Gastrocnemius medialis (tissue), 4 donors: ENCODE data around the gene ITPR1. TPM values are rescaled to one million over a fixed set of nuclear protein-coding genes. Genes with fewer than 3 reads are reported as not detected.
A peak's percentile ranks its signal among the peaks of the same experiment; 100 is the strongest.

Experiments
- ATAC-seq, 2 donors: fragments of 150-250 bp; one replicate each; pipeline ENCODE4 v1.9.1; 2016
- DNase-seq, 2 donors: peaks; one replicate each; pipeline ENCODE4 v3.0.0-alpha.2; 2019
- H3K27ac ChIP-seq, 4 donors: fragments of 200-600 bp; sonication (generic); 1 replicate in 1 of 4; 2 replicates in 3 of 4; pipeline ENCODE4 v1.5.1; 2016 to 2018; ENCODE audit warnings: mild to moderate bottlenecking in 2 of 4, moderate library complexity in 1 of 4
- H3K27me3 ChIP-seq, 3 donors: fragments of 200-600 bp; sonication (generic) in 2 of 3; 1 replicate in 1 of 3; 2 replicates in 2 of 3; pipeline versions ENCODE4 v1.5.1 to v1.6.0; 2016 to 2019; ENCODE audit warnings: mild to moderate bottlenecking in 1 of 3, moderate library complexity in 1 of 3
- H3K36me3 ChIP-seq, 2 donors: fragments of 200-600 bp; sonication (generic) in 1 of 2; one replicate each; pipeline ENCODE4 v1.5.1; 2017 to 2018
- H3K4me1 ChIP-seq, 2 donors: fragments of 200-600 bp; sonication (generic) in 1 of 2; one replicate each; pipeline ENCODE4 v1.5.1; 2016 to 2017; ENCODE audit warnings: mild to moderate bottlenecking in 2 of 2
- H3K4me3 ChIP-seq, 4 donors: fragments of 200-600 bp; sonication (generic) in 3 of 4; 1 replicate in 1 of 4; 2 replicates in 3 of 4; pipeline ENCODE4 v1.5.1; 2016 to 2019; ENCODE audit warnings: mild to moderate bottlenecking in 2 of 4
- H3K9me3 ChIP-seq, 3 donors: fragments of 200-600 bp; sonication (generic) in 2 of 3; 1 replicate in 1 of 3; 2 replicates in 2 of 3; pipeline ENCODE4 v1.5.1; 2016 to 2019
- POLR2A ChIP-seq, 2 donors: fragments of 450-650 bp; IDR thresholded peaks; one replicate each; pipeline ENCODE4 v1.6.1; 2017; ENCODE audit warnings: antibody characterized with exemption in 2 of 2, mild to moderate bottlenecking in 2 of 2, moderate library complexity in 2 of 2
- in situ Hi-C, 4 donors: fragments of 200-750 bp; cut with MboI; loops; one replicate each; pipeline versions ENCODE4 v1.15.0 to v1.8.0; 2017; ENCODE audit warnings: low sequenced_read_pairs in 4 of 4
- intact Hi-C: fragments of 100-400 bp; cut with DNase I; formaldehyde crosslinking; loops from one replicate; pipeline ENCODE4 v1.15.1; 2023; ENCODE audit warnings: low total_unique reads
- total RNA-seq, 4 donors: library from RNA; depleted of rRNA; stranded (reverse); fragments of >200 nt; gene quantifications; one replicate each; pipeline versions ENCODE4 v1.1.0 to v1.2.3, GENCODE V29; 2016
- TF ChIP-seq, protein P1 (sequence below), 5 experiments: fragments of 450-650 bp in 3 of 5; fragments of 200-600 bp in 2 of 5; sonication (generic) in 2 of 5; IDR thresholded peaks in 4 of 5; conservative IDR thresholded peaks in 1 of 5; 1 replicate in 4 of 5; 2 replicates in 1 of 5; pipeline ENCODE4 v1.5.1; 2016 to 2019; ENCODE audit warnings: antibody characterized with exemption in 5 of 5, mild to moderate bottlenecking in 3 of 5, moderate library complexity in 3 of 5

Gene ITPR1
- total RNA-seq, 4 donors from 2014 or later: 5.5 to 21.7 (median 11.3) TPM

DNA sequence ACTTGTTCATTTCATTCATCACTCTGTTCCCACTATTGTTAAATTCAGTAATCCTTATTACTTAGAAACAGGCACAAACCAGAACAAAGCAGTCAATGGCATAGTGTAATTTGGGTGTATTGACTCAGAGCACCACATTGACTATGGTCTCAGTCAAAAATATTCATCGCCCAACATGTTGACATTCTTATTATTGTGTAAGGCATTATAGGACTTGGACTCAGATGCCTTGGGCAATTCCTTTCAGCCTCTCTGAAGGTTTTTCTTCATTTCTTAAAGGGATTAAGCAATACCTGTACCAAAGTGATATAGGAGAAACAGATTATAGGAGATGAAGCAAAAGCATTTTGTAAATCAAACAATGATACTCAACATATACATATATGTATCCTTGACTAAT is 371.4 kb downstream of the ITPR1 start:
- ATAC-seq: no peak
- Histone ChIP-seq H3K27me3 (no peaks in the 10 kb centered on the region), H3K36me3 (no peaks in the 10 kb centered on the region), H3K9me3 (no peaks in the 10 kb centered on the region), H3K4me3 (no peak overlapping the region), H3K27ac (no peak overlapping the region), H3K4me1 (peaks cover 16% of the 10 kb centered on the region in 2 donors)
- intact Hi-C loops (no loop called here), in situ Hi-C loops (no loop called here)
- DNase-seq: no peak
- no peak for TF ChIP-seq POLR2A (IDR thresholded peaks at IDR 0.05)
- TF ChIP-seq, protein P1, sequence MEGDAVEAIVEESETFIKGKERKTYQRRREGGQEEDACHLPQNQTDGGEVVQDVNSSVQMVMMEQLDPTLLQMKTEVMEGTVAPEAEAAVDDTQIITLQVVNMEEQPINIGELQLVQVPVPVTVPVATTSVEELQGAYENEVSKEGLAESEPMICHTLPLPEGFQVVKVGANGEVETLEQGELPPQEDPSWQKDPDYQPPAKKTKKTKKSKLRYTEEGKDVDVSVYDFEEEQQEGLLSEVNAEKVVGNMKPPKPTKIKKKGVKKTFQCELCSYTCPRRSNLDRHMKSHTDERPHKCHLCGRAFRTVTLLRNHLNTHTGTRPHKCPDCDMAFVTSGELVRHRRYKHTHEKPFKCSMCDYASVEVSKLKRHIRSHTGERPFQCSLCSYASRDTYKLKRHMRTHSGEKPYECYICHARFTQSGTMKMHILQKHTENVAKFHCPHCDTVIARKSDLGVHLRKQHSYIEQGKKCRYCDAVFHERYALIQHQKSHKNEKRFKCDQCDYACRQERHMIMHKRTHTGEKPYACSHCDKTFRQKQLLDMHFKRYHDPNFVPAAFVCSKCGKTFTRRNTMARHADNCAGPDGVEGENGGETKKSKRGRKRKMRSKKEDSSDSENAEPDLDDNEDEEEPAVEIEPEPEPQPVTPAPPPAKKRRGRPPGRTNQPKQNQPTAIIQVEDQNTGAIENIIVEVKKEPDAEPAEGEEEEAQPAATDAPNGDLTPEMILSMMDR (IDR thresholded peaks at IDR 0.05 in 4 of 5, conservative IDR thresholded peaks at IDR 0.05 in 1 of 5): no peak

DNA sequence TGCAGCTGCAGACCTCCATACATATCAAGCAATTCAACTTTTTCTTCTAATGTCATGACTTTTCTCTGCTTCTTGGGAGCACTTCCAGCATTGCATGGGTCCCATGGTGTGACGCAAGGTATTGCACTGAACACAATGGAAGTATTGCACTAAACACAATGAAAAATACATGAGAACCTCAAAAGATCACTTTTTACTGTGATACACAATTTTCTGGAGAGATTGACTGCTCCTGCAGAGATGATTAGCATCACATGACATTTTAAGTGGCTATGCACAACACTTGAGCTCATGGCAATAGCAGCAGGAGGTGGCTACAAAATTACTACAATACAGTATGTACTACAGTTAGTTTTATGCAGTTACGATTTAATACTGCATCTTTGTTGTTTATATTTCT is 372.6 kb downstream of the ITPR1 start:
- in situ Hi-C loops: no loop called here
- Histone ChIP-seq H3K27ac (no peak overlapping the region), H3K36me3 (no peaks in the 10 kb centered on the region), H3K9me3 (no peaks in the 10 kb centered on the region), H3K27me3 (no peaks in the 10 kb centered on the region), H3K4me3 (no peak overlapping the region), H3K4me1 (peaks cover 16% of the 10 kb centered on the region in 2 donors)
- intact Hi-C loops: no loop called here
- ATAC-seq (no peak), DNase-seq (no peak)
- TF ChIP-seq POLR2A (IDR thresholded peaks at IDR 0.05): no peak
- TF ChIP-seq, protein P1 (IDR thresholded peaks at IDR 0.05 in 4 of 5, conservative IDR thresholded peaks at IDR 0.05 in 1 of 5): no peak

DNA sequence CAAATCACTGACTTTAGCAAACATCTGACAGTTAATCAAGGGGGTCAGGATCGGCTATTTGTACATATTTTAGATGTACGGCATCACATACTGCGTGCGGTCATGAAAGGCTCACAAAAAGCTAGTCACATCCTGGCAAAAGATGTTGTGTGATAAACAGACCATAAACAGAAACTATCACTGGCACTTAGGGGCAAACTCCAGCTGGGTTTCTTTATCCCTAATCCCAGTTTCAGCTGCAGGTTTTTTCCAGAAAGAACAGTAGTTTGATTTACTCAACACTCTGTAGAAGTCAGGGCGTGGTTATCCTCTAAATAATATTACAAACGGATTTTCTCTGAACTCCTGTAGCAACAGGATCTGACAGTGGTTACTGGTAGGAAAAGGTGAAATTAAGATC is 373.7 kb downstream of the ITPR1 start:
- in situ Hi-C loops (no loop called here), intact Hi-C loops (no loop called here)
- H3K27ac ChIP-seq: peak overlapping the region; percentile 95 to 99 (median 97)
- no peak for ATAC-seq
- peak in 1 of 2 donors; percentile 26 for DNase-seq
- H3K4me3 ChIP-seq: peak overlapping the region in 3 of 4 donors; percentile 58 to 78 (median 59)
- peaks cover 16% of the 10 kb centered on the region in 2 donors for H3K4me1 ChIP-seq
- TF ChIP-seq POLR2A (IDR thresholded peaks at IDR 0.05): no peak
- TF ChIP-seq, protein P1 (IDR thresholded peaks at IDR 0.05 in 4 of 5, conservative IDR thresholded peaks at IDR 0.05 in 1 of 5): no peak
- H3K36me3 ChIP-seq: no peaks in the 10 kb centered on the region
- no peaks in the 10 kb centered on the region for H3K9me3 ChIP-seq
- H3K27me3 ChIP-seq: no peaks in the 10 kb centered on the region

DNA sequence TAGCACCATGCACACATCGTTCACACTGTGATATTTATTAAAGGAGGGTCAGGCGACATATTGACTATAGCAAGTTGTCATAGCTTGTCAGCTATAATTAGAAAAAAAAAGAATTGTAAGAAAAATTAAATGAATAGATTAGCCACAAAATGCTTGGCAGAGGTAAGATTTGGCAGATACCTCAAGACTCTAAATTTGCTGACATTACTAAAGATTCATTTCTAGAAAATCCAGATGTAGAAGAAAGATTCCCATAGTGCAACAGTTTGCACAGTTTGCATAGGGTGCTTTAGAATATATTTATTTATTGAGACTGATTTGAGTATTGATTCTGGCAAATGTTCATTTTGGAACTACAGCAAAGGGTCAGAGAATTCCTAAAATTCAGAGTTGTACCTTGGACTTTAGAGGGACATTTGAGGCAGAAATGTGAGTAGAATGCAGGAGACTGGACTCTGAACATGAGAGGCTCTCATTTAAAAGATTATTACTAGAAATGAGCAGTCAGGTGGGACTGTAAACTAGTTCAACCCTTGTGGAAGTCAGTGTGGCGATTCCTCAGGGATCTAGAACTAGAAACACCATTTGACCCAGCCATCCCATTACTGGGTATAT is 384.1 kb downstream of the ITPR1 start:
- ATAC-seq: no peak
- in situ Hi-C loops: no loop called here

More for the DNA sequence above, 384.1 kb downstream of the ITPR1 start:
- no peaks in the 10 kb centered on the region for H3K9me3 ChIP-seq
- H3K36me3 ChIP-seq: no peaks in the 10 kb centered on the region
- TF ChIP-seq, protein P1 (IDR thresholded peaks at IDR 0.05 in 4 of 5, conservative IDR thresholded peaks at IDR 0.05 in 1 of 5): no peak
- no peak for TF ChIP-seq POLR2A (IDR thresholded peaks at IDR 0.05)
- no peak overlapping the region for H3K27ac ChIP-seq
- intact Hi-C loops: no loop called here
- H3K27me3 ChIP-seq: no peaks in the 10 kb centered on the region
- H3K4me3 ChIP-seq: no peak overlapping the region
- DNase-seq: no peak
- no peaks in the 10 kb centered on the region for H3K4me1 ChIP-seq
